Tibial artery (tissue), 4 donors: Measurements from ENCODE around the gene CELF1.

Experiments used
- DNase-seq, 2 donors: peaks; one replicate each; pipeline ENCODE4 v3.0.0-alpha.2; 2019
- H3K27ac ChIP-seq, 2 donors: fragments of 200-600 bp; sonication (generic) in 1 of 2; 1 replicate in 1 of 2; 2 replicates in 1 of 2; pipeline ENCODE4 v1.5.1; 2018 to 2019; ENCODE audit warnings: mild to moderate bottlenecking in 1 of 2
- H3K27me3 ChIP-seq, 2 donors: fragments of 200-600 bp; sonication (generic) in 1 of 2; one replicate each; pipeline versions ENCODE4 v1.5.1 to v1.6.0; 2016 to 2019
- H3K36me3 ChIP-seq, 3 donors: fragments of 200-600 bp; sonication (generic) in 2 of 3; one replicate each; pipeline ENCODE4 v1.5.1; 2016 to 2019; ENCODE audit warnings: mild to moderate bottlenecking in 2 of 3
- H3K4me1 ChIP-seq, 4 donors: fragments of 200-600 bp; sonication (generic) in 2 of 4; 1 replicate in 3 of 4; 2 replicates in 1 of 4; pipeline ENCODE4 v1.5.1; 2016 to 2019
- H3K4me3 ChIP-seq, 2 donors: fragments of 200-600 bp; sonication (generic) in 1 of 2; 1 replicate in 1 of 2; 2 replicates in 1 of 2; pipeline ENCODE4 v1.5.1; 2018 to 2019; ENCODE audit warnings: mild to moderate bottlenecking in 2 of 2
- H3K9me3 ChIP-seq, 3 donors: fragments of 200-600 bp; sonication (generic) in 1 of 3; one replicate each; pipeline ENCODE4 v1.5.1; 2016 to 2019
- CTCF ChIP-seq, 2 experiments: fragments of 200-600 bp in 1 of 2; fragments of 450-650 bp in 1 of 2; IDR thresholded peaks; one replicate each; pipeline ENCODE4 v1.5.1; 2017 to 2019; ENCODE audit warnings: antibody characterized with exemption in 2 of 2, mild to moderate bottlenecking in 1 of 2, moderate library complexity in 1 of 2
- intact Hi-C: fragments of 100-400 bp; cut with DNase I; formaldehyde crosslinking; loops from one replicate; pipeline ENCODE4 v1.15.0; 2023; ENCODE audit warnings: low total_unique reads

CELF1 gene

GRCh38 chr11:47431356-47432083 is 121.4 kb downstream of the CELF1 start:
- no peak for DNase-seq
- intact Hi-C loops: no loop called here
- no peaks in the 10 kb centered on the region for H3K36me3 ChIP-seq
- H3K4me1 ChIP-seq: peaks cover 0 to 3% (median 0%) of the 10 kb centered on the region in 4 donors
- H3K27me3 ChIP-seq: no peaks in the 10 kb centered on the region
- H3K27ac ChIP-seq: no peak overlapping the region
- H3K9me3 ChIP-seq: no peaks in the 10 kb centered on the region
- no peak for TF ChIP-seq CTCF (IDR thresholded peaks at IDR 0.05)
- no peak overlapping the region for H3K4me3 ChIP-seq

GRCh38 chr11:47430524-47430923 is 122.4 kb downstream of the CELF1 start:
- H3K4me3 ChIP-seq: no peak overlapping the region
- no peaks in the 10 kb centered on the region for H3K36me3 ChIP-seq
- intact Hi-C loops: no loop called here
- no peak for DNase-seq
- H3K27ac ChIP-seq: no peak overlapping the region
- no peak for TF ChIP-seq CTCF (IDR thresholded peaks at IDR 0.05)
- no peaks in the 10 kb centered on the region for H3K27me3 ChIP-seq
- H3K4me1 ChIP-seq: peaks cover 0 to 6% (median under 1%) of the 10 kb centered on the region in 4 donors
- no peaks in the 10 kb centered on the region for H3K9me3 ChIP-seq

GRCh38 chr11:47426062-47426956 is 126.6 kb downstream of the CELF1 start, which contains the start of gene PSMC3:
PSMC3 (minus strand) TSS chr11:47426439; CDS start chr11:47426279, 160 bp downstream.
- Histone ChIP-seq H3K4me1 (peaks cover 0 to 17% (median 12%) of the 10 kb centered on the region in 4 donors), H3K27me3 (no peaks in the 10 kb centered on the region), H3K9me3 (no peaks in the 10 kb centered on the region), H3K27ac (peak within 1 kb of the TSS; percentile 93 to 95), H3K36me3 (peaks cover 34 to 40% (median 38%) of the 10 kb centered on the region in 3 donors), H3K4me3 (peak within 1 kb of the TSS; percentile 83 to 87)
- TF ChIP-seq CTCF (IDR thresholded peaks at IDR 0.05): no peak
- peak; percentile 98 to 99 for DNase-seq
- intact Hi-C loops: no loop called here

DNA sequence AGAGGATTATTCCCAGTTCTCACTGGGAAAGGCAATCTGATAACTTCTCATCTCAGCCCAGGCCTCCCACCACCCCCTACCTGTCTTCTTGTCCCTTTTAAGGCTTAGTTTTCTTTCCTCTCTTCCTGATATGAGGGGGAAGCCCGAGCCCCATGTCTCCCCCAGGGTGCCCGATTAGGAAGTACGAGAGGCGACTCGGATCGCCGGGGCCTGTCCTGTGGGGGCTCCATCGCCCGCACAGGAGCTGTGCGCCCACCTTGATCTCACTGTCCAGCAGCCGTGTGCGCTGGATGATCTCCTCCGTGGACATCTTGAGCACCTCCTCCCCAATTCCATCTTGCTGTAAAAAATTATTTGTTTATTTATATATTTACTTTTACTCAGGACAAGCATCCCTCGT is 127.3 kb downstream of the CELF1 start:
- Histone ChIP-seq H3K4me1 (peaks cover 0 to 17% (median 12%) of the 10 kb centered on the region in 4 donors), H3K27me3 (no peaks in the 10 kb centered on the region), H3K4me3 (peak overlapping the region; percentile 83 to 87), H3K27ac (peak overlapping the region; percentile 93 to 95), H3K9me3 (no peaks in the 10 kb centered on the region), H3K36me3 (peaks cover 38 to 47% (median 44%) of the 10 kb centered on the region in 3 donors)
- no peak for TF ChIP-seq CTCF (IDR thresholded peaks at IDR 0.05)
- DNase-seq: no peak
- intact Hi-C loops: no loop called here

GRCh38 chr11:47418454-47419259 is 134.3 kb downstream of the CELF1 start:
- TF ChIP-seq CTCF (IDR thresholded peaks at IDR 0.05): no peak
- Histone ChIP-seq H3K36me3 (peaks cover 60 to 84% (median 79%) of the 10 kb centered on the region in 3 donors), H3K4me1 (peaks cover 4 to 36% (median 32%) of the 10 kb centered on the region in 4 donors), H3K27ac (peak overlapping the region; percentile 23 to 86), H3K4me3 (no peak overlapping the region), H3K27me3 (no peaks in the 10 kb centered on the region), H3K9me3 (no peaks in the 10 kb centered on the region)
- no peak for DNase-seq
- intact Hi-C loops: loop anchor here (10.0 kb wide), 2 partner anchors 156 to 244 kb away; partner anchors contain the start of genes ARFGAP2, KBTBD4 and NDUFS3
